HFFc6 (cell line): ENCODE data around the gene IL21. TPM values are rescaled to one million over a fixed set of nuclear protein-coding genes. Genes with fewer than 3 reads are reported as not detected.
"Not testable (repeated sequence)": the region's sequence is repeated elsewhere in the genome, so short reads cannot be mapped to it uniquely, and the experiment has no call there.

Experiments used
- DNase-seq: peaks from one replicate; pipeline ENCODE4 v3.0.0-alpha.2; 2018
- H3K27ac Mint-ChIP-seq: 2 replicates; pipeline ENCODE4 v1.8.0; 2020; ENCODE audit warnings: mild to moderate bottlenecking, mixed read lengths
- H3K27me3 Mint-ChIP-seq: 2 replicates; pipeline ENCODE4 v1.8.0; 2021; ENCODE audit warnings: mild to moderate bottlenecking, moderate library complexity, mixed read lengths; ENCODE audit not compliant: insufficient read depth
- H3K36me3 Mint-ChIP-seq: 2 replicates; pipeline ENCODE4 v1.8.0; 2021; ENCODE audit warnings: low read depth, mixed read lengths
- H3K4me1 Mint-ChIP-seq: 2 replicates; pipeline ENCODE4 v1.8.0; 2020; ENCODE audit warnings: low read depth, mixed read lengths
- H3K4me3 Mint-ChIP-seq: 2 replicates; pipeline ENCODE4 v1.8.0; 2020; ENCODE audit warnings: mild to moderate bottlenecking, moderate library complexity, mixed read lengths
- H3K9me3 Mint-ChIP-seq: 2 replicates; pipeline ENCODE4 v1.8.0; 2020; ENCODE audit warnings: mild to moderate bottlenecking, mixed read lengths
- total RNA-seq, 6 experiments: library from RNA; stranded (reverse); fragmentation: NEBNext Ultra II Directional; extraction: Animal tissue kit (Norgen Biotek cat#: 25700); gene quantifications; 2 replicates in 1 of 6; 3 replicates in 5 of 6; pipeline ENCODE4 v1.2.3, GENCODE V29; 2021
- TF ChIP-seq, protein P1 (sequence below): fragments of 200-600 bp; sonication (generic); IDR thresholded peaks from 2 replicates; pipeline ENCODE4 v1.5.0; 2021; ENCODE audit warnings: antibody characterized with exemption, mild to moderate bottlenecking

The IL21 gene
- total RNA-seq, 6 experiments from 2014 or later = not detected

DNA sequence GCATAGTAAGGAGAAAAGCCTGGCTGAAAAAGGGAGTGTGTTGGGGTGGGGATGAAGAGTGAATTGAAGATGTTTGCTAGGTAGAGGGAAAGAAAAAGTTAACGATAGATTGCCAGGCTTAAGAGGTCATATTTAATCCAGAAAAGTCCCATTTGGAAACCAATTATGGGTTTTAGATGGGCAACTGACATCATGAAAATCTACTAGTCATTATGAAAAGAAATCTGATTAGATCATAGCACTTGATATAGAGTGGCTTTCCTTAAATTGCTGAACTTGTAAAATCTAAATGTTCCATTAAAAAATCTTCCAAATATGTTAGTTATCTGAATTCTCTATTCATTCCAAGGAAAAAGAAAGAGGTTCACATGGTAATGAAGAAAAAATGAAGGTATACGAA lies 37.5 kb upstream of the IL21 start:
- TF ChIP-seq, protein P1, sequence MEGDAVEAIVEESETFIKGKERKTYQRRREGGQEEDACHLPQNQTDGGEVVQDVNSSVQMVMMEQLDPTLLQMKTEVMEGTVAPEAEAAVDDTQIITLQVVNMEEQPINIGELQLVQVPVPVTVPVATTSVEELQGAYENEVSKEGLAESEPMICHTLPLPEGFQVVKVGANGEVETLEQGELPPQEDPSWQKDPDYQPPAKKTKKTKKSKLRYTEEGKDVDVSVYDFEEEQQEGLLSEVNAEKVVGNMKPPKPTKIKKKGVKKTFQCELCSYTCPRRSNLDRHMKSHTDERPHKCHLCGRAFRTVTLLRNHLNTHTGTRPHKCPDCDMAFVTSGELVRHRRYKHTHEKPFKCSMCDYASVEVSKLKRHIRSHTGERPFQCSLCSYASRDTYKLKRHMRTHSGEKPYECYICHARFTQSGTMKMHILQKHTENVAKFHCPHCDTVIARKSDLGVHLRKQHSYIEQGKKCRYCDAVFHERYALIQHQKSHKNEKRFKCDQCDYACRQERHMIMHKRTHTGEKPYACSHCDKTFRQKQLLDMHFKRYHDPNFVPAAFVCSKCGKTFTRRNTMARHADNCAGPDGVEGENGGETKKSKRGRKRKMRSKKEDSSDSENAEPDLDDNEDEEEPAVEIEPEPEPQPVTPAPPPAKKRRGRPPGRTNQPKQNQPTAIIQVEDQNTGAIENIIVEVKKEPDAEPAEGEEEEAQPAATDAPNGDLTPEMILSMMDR = no peak
- Mint-ChIP-seq H3K27ac (no peak overlapping the region), H3K27me3 (peaks cover 15% of the 10 kb centered on the region), H3K4me3 (no peak overlapping the region), H3K36me3 (peaks cover 11% of the 10 kb centered on the region), H3K4me1 (peaks cover 19% of the 10 kb centered on the region), H3K9me3 (peaks cover 7% of the 10 kb centered on the region)
- DNase-seq = no peak

DNA sequence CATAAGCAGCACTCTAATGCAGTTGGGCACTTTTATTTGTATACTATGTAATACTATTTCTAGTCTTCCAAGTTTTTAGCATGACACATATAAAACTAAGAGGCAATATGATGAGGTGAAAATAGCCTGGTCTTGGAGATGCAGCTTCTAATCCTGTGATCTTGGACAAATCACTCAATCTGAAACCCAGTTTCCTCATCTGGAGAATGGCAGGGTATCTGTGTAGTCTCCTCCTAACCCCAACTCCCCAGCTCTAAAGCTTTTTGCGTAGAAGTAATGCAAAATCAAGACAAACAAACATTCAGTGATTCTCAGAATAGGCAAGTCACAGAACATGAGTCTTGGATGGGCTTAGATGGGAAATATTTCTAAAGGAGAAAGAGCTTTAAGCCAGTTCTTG lies 36.7 kb upstream of the IL21 start:
- Mint-ChIP-seq H3K36me3 (peaks cover 11% of the 10 kb centered on the region), H3K4me1 (peaks cover 12% of the 10 kb centered on the region), H3K4me3 (no peak overlapping the region), H3K9me3 (peaks cover 7% of the 10 kb centered on the region), H3K27me3 (peaks cover 15% of the 10 kb centered on the region), H3K27ac (no peak overlapping the region)
- DNase-seq = no peak
- TF ChIP-seq, protein P1 = no peak

DNA sequence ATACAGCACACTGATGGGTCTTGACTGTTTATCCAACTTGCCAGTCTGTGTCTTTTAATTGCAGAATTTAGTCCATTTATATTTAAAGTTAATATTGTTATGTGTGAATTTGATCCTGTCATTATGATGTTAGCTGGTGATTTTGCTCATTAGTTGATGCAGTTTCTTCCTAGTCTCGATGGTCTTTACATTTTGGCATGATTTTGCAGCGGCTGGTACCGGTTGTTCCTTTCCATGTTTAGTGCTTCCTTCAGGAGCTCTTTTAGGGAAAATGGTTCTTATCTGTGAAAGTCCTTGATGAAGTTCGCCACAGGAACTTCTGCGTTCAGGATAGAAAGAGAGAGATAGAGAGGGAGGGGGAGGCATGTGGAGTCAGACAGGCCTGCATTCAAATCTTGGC lies 35.7 kb upstream of the IL21 start:
- Mint-ChIP-seq H3K36me3 (peaks cover 11% of the 10 kb centered on the region), H3K4me3 (peak overlapping the region; percentile 42; the same call in 1 of the 2 replicates), H3K27me3 (peaks cover 18% of the 10 kb centered on the region)
- not testable (repeated sequence) for H3K9me3 Mint-ChIP-seq, H3K4me1 Mint-ChIP-seq, H3K27ac Mint-ChIP-seq, DNase-seq

DNA sequence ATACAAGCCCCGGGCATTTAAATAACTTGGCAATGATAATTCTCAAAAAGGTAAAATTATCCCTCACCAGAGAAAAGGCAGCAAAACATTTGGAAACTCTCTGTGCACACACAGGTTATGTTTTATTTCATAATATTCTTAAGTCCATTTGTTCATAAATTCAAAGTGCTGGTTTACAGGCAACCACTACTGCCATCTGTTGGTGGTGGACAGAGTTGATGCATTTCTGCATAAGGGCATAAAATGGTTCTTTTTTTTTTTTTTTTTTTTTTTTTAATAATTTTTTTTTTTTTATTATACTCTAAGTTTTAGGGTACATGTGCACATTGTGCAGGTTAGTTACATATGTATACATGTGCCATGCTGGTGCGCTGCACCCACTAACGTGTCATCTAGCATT lies 31.5 kb upstream of the IL21 start:
- Mint-ChIP-seq H3K4me3 (no peak overlapping the region), H3K27me3 (peaks cover 8% of the 10 kb centered on the region), H3K27ac (no peak overlapping the region), H3K36me3 (peaks cover 6% of the 10 kb centered on the region; the same call in 1 of the 2 replicates), H3K9me3 (peaks cover 7% of the 10 kb centered on the region), H3K4me1 (no peaks in the 10 kb centered on the region)
- peak; percentile 59 for DNase-seq
- TF ChIP-seq, protein P1 = peak; percentile 75

DNA sequence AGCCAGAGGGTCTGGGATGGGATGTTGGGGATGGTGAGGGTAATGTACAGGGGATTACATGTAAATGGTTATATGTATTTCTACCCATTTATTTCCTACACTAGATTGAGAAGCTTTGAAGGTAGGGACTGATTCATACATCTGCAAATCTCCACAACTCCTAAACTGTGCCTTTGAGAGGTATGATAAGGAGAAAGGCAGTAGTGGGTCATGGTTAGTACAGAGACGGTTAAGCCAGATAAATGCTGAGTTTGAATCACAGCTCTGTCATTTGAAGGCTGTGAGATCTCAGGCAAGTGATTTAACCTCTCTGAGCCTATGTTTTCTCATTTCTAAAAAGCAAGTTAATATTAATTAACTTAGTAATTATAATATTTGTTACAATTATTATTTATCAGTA lies 29.3 kb upstream of the IL21 start:
- no peak overlapping the region for H3K27ac Mint-ChIP-seq
- no peaks in the 10 kb centered on the region for H3K4me1 Mint-ChIP-seq
- no peaks in the 10 kb centered on the region for H3K9me3 Mint-ChIP-seq
- H3K36me3 Mint-ChIP-seq = no peaks in the 10 kb centered on the region
- TF ChIP-seq, protein P1 = no peak
- H3K4me3 Mint-ChIP-seq = no peak overlapping the region
- H3K27me3 Mint-ChIP-seq = peaks cover 13% of the 10 kb centered on the region
- no peak for DNase-seq

DNA sequence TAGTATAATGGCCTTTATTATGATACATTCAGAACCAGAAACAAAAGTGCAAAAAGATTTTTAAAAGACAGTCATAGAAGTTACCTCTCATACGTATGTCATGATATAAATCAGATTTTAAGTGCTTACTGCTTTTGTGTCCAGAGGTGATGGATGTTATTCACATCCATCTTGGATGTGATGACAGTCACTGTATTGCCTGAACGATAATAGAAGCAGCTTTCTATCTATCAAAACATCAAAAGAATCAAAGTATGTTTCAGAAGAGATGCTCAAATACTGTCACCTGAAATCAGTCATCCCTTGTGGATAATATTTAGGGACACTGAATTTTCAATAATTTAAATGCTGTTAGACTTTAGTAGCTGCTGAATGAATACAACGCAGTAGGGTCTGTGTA lies 26.8 kb upstream of the IL21 start:
- Mint-ChIP-seq H3K4me3 (no peak overlapping the region), H3K27ac (no peak overlapping the region), H3K27me3 (peaks cover 20% of the 10 kb centered on the region), H3K4me1 (no peaks in the 10 kb centered on the region), H3K36me3 (no peaks in the 10 kb centered on the region), H3K9me3 (no peaks in the 10 kb centered on the region)
- TF ChIP-seq, protein P1 = no peak
- DNase-seq = no peak
